Measurements from ENCODE around the gene NOS3. TPM values are rescaled to one million over a fixed set of nuclear protein-coding genes. Genes with fewer than 3 reads are reported as not detected.

NOS3 gene
- total and polyA plus RNA-seq, 2 of the 13 experiments (the other 11 are each of a cell fraction or from before 2014, with no cell fraction given): 3.7 to 7.5 TPM

- 0 out of 2 replicates have a peak, but pooled peaks have one; percentile 60 for TF ChIP-seq ZNF800 (CRISPR knock-in tag; IDR thresholded peaks at IDR 0.05)
- TF ChIP-seq CCAR2 (optimal IDR thresholded peaks at IDR 0.05; ENCODE audit: low read depth, low read length): no peak
- no peak for TF ChIP-seq ZNF83 (CRISPR knock-in tag; IDR thresholded peaks at IDR 0.05; ENCODE audit: borderline replicate concordance)
- peak; percentile 57; the same call in 1 of the 2 replicates for TF ChIP-seq POLR2G (IDR thresholded peaks at IDR 0.05; ENCODE audit: low read depth, low read length)
- no peak for TF ChIP-seq DMTF1 (CRISPR knock-in tag; IDR thresholded peaks at IDR 0.05)
- no peak for TF ChIP-seq ZNF841 (CRISPR knock-in tag; IDR thresholded peaks at IDR 0.05; ENCODE audit: borderline replicate concordance)
- TF ChIP-seq SALL1 (CRISPR knock-in tag; IDR thresholded peaks at IDR 0.05): peak; percentile 39; the same call in 1 of the 2 replicates
- TF ChIP-seq FOXP4 (CRISPR knock-in tag; IDR thresholded peaks at IDR 0.05): peak; percentile 54; the same call in 1 of the 2 replicates
- peak; percentile 21; the same call in 1 of the 2 replicates for TF ChIP-seq CEBPG (CRISPR knock-in tag; IDR thresholded peaks at IDR 0.05)
- TF ChIP-seq ONECUT2 (CRISPR knock-in tag; IDR thresholded peaks at IDR 0.05): no peak
- 0 out of 2 replicates have a peak, but pooled peaks have one; percentile 26 for TF ChIP-seq SNAPC2 (CRISPR knock-in tag; IDR thresholded peaks at IDR 0.05)
- TF ChIP-seq ZNF691 (CRISPR knock-in tag; IDR thresholded peaks at IDR 0.05; ENCODE audit: borderline replicate concordance, low read depth): 0 out of 2 replicates have a peak, but pooled peaks have one; percentile 33
- peak; percentile 29; the same call in 1 of the 2 replicates for TF ChIP-seq KDM5B (CRISPR knock-in tag; IDR thresholded peaks at IDR 0.05; ENCODE audit: borderline replicate concordance)
- TF ChIP-seq PAF1 (CRISPR knock-in tag; IDR thresholded peaks at IDR 0.05): no peak
- no peak for TF ChIP-seq MLX (CRISPR knock-in tag; IDR thresholded peaks at IDR 0.05)
- no peak for TF ChIP-seq PCBP2 (optimal IDR thresholded peaks at IDR 0.05; ENCODE audit: low read depth, low read length, poor library complexity, severe bottlenecking)
- peak; percentile 41 for TF ChIP-seq ZNF18 (CRISPR knock-in tag; IDR thresholded peaks at IDR 0.05; ENCODE audit: insufficient replicate concordance)
- TF ChIP-seq ZFP36L1 (CRISPR knock-in tag; IDR thresholded peaks at IDR 0.05): no peak
- TF ChIP-seq ZNF740 (CRISPR knock-in tag; IDR thresholded peaks at IDR 0.05): 0 out of 2 replicates have a peak, but pooled peaks have one; percentile 29
Observed at GRCh38 chr7:151012031-151012692, 21.3 kb downstream of the NOS3 start (continued).
